ENCODE measurements around the gene FOXP1. TPM values are rescaled to one million over a fixed set of nuclear protein-coding genes. Genes with fewer than 3 reads are reported as not detected.

FOXP1 gene
- total RNA-seq, 1 experiment from 2014 or later: 2.9 TPM

DNA sequence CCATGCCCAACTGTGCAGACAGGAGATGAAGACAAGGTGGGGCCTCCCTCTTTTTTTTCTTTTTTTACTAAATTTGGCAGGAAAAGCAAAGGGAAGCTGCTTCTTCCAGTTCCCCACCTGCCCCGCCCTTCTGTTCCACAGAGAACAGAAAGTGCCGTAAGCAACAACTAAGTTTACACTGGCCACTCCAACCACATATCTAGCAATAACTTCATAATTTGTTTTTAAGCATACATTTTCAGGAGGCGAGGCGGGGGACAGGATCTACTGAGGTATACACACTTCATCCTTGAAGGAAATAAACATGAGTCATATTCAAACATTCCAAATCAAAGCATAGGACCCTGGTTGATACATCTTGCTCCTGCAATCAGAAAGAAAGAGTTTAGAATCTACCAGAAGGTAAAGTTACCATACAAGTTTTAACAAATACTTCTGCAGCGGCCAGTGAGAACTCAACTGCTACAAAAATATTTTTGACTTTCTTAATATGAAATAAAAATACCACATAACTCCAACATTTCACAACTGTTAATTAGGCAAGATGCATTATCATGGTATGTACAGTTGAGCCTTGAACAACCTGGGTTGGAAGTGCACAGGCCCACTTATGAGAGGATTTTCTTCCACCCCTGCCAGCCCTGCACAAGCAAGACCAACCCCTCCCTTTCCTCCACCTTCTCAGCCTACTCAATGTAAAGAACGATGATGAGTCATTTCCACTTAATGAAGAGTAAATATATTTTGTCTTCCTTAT is 50.7 kb downstream of the FOXP1 start:
- no peaks in the 10 kb centered on the region for H3K27me3 ChIP-seq (ENCODE audit: control insufficient read depth, insufficient read depth, low read length)
- no peaks in the 10 kb centered on the region for H3K36me3 ChIP-seq (ENCODE audit: control insufficient read depth, insufficient read depth, low read length)
- BruUV-seq (replicated peaks): no TSS peak
- intact Hi-C loops (cut with micrococcal nuclease; ENCODE audit: unreplicated experiment) (no loop called here), in situ Hi-C loops (cut with HindIII; ENCODE audit: low pct_unique_long_range_greater_than_20kb, low sequenced_read_pairs) (no loop called here)
- no peak overlapping the region for H3K27ac ChIP-seq (ENCODE audit: low read length)
- CTCF ChIA-PET: no interaction called here
- no peaks in the 10 kb centered on the region for H3K9me3 ChIP-seq (ENCODE audit: control insufficient read depth, insufficient read depth, low read depth, low read length)
- TF ChIP-seq POLR2AphosphoS5 (IDR thresholded peaks at IDR 0.05; ENCODE audit: low read depth, low read length) (no peak), TCF7L2 (IDR thresholded peaks at IDR 0.05; ENCODE audit: low read depth, low read length) (no peak), SIN3A (IDR thresholded peaks at IDR 0.05; ENCODE audit: borderline replicate concordance, insufficient read depth, low read depth, low read length) (no peak)
- TF ChIP-seq, protein P1, sequence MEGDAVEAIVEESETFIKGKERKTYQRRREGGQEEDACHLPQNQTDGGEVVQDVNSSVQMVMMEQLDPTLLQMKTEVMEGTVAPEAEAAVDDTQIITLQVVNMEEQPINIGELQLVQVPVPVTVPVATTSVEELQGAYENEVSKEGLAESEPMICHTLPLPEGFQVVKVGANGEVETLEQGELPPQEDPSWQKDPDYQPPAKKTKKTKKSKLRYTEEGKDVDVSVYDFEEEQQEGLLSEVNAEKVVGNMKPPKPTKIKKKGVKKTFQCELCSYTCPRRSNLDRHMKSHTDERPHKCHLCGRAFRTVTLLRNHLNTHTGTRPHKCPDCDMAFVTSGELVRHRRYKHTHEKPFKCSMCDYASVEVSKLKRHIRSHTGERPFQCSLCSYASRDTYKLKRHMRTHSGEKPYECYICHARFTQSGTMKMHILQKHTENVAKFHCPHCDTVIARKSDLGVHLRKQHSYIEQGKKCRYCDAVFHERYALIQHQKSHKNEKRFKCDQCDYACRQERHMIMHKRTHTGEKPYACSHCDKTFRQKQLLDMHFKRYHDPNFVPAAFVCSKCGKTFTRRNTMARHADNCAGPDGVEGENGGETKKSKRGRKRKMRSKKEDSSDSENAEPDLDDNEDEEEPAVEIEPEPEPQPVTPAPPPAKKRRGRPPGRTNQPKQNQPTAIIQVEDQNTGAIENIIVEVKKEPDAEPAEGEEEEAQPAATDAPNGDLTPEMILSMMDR (IDR thresholded peaks at IDR 0.05): no peak
- TF ChIP-seq, protein P2, sequence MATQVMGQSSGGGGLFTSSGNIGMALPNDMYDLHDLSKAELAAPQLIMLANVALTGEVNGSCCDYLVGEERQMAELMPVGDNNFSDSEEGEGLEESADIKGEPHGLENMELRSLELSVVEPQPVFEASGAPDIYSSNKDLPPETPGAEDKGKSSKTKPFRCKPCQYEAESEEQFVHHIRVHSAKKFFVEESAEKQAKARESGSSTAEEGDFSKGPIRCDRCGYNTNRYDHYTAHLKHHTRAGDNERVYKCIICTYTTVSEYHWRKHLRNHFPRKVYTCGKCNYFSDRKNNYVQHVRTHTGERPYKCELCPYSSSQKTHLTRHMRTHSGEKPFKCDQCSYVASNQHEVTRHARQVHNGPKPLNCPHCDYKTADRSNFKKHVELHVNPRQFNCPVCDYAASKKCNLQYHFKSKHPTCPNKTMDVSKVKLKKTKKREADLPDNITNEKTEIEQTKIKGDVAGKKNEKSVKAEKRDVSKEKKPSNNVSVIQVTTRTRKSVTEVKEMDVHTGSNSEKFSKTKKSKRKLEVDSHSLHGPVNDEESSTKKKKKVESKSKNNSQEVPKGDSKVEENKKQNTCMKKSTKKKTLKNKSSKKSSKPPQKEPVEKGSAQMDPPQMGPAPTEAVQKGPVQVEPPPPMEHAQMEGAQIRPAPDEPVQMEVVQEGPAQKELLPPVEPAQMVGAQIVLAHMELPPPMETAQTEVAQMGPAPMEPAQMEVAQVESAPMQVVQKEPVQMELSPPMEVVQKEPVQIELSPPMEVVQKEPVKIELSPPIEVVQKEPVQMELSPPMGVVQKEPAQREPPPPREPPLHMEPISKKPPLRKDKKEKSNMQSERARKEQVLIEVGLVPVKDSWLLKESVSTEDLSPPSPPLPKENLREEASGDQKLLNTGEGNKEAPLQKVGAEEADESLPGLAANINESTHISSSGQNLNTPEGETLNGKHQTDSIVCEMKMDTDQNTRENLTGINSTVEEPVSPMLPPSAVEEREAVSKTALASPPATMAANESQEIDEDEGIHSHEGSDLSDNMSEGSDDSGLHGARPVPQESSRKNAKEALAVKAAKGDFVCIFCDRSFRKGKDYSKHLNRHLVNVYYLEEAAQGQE (IDR thresholded peaks at IDR 0.05; ENCODE audit: insufficient read depth in 1 of 2, low read depth in 2 of 2, low read length in 1 of 2): no peak
- ATAC-seq (no peak), DNase-seq (ENCODE audit: low read depth, low spot score) (no peak)
- H3K4me3 ChIP-seq (ENCODE audit: low read depth in 2 of 2, low read length in 2 of 2): no peak overlapping the region
- POLR2A ChIA-PET: no interaction called here
- no peaks in the 10 kb centered on the region for H3K4me1 ChIP-seq (ENCODE audit: control insufficient read depth, insufficient read depth, low read length)

DNA sequence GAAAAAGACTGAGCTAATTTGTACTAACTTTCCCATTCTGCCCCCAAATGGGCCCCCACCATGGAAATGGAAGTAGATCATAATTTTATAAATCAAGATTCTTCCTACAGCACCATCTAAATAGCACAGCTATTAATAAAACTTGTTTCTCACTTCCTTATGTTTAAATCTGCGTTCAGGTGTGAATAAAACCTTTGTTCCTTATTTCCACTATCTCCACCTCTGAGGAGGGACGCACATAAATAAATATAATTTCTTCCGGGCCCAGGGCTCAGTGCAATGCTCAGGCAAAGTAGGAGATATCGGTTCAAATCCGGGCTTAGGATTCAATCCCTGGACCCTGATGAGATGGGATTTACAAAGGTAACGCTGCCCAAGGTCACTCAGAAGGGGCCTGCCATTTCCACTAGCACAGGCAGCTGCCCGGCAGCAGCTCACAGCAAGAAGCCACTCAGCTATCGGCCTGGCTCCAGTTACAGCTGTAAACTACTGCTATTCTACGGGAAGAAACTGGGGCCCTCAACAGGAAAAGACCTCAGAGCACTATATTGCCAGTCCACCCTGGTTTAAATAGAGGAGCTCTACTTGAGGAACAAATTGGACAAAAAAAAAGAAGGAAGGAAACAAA is 52.5 kb downstream of the FOXP1 start:
- in situ Hi-C loops (cut with HindIII; ENCODE audit: low pct_unique_long_range_greater_than_20kb, low sequenced_read_pairs) (no loop called here), intact Hi-C loops (cut with micrococcal nuclease; ENCODE audit: unreplicated experiment) (no loop called here)
- no peaks in the 10 kb centered on the region for H3K27me3 ChIP-seq (ENCODE audit: control insufficient read depth, insufficient read depth, low read length)
- POLR2A ChIA-PET: no interaction called here
- ATAC-seq: no peak
- DNase-seq (ENCODE audit: low read depth, low spot score): no peak
- H3K9me3 ChIP-seq (ENCODE audit: control insufficient read depth, insufficient read depth, low read depth, low read length): no peaks in the 10 kb centered on the region
- H3K4me3 ChIP-seq (ENCODE audit: low read depth in 2 of 2, low read length in 2 of 2): no peak overlapping the region
- no peaks in the 10 kb centered on the region for H3K36me3 ChIP-seq (ENCODE audit: control insufficient read depth, insufficient read depth, low read length)
- CTCF ChIA-PET: interaction anchor here (0.6 kb wide), 1 partner anchor 18 kb away, joined by 11 read pairs; no protein-coding TSS in a partner anchor
- no peaks in the 10 kb centered on the region for H3K4me1 ChIP-seq (ENCODE audit: control insufficient read depth, insufficient read depth, low read length)
- no peak for TF ChIP-seq TCF7L2 (IDR thresholded peaks at IDR 0.05; ENCODE audit: low read depth, low read length)
- TF ChIP-seq, protein P2 (IDR thresholded peaks at IDR 0.05; ENCODE audit: insufficient read depth in 1 of 2, low read depth in 2 of 2, low read length in 1 of 2): no peak
- TF ChIP-seq POLR2AphosphoS5 (IDR thresholded peaks at IDR 0.05; ENCODE audit: low read depth, low read length): no peak
- no peak for TF ChIP-seq SIN3A (IDR thresholded peaks at IDR 0.05; ENCODE audit: borderline replicate concordance, insufficient read depth, low read depth, low read length)
- TF ChIP-seq, protein P1 (IDR thresholded peaks at IDR 0.05): no peak
- H3K27ac ChIP-seq (ENCODE audit: low read length): no peak overlapping the region
- no TSS peak for BruUV-seq (replicated peaks)

Data from Panc1 (cell line).